ENCODE data around the gene ZNF488. TPM values are rescaled to one million over a fixed set of nuclear protein-coding genes. Genes with fewer than 3 reads are reported as not detected.

Gene ZNF488
- total and polyA plus RNA-seq, 10 donors: 0.02 to 0.26 (median 0.11) TPM; not detected in 6

GRCh38 chr10:47336387-47337134 is 47.5 kb downstream of the ZNF488 start:
- Histone ChIP-seq H3K4me1 (peaks cover 0 to 6% (median 2%) of the 10 kb centered on the region in 6 donors), H3K4me3 (no peak overlapping the region), H3K36me3 (no peaks in the 10 kb centered on the region), H3K9me3 (no peaks in the 10 kb centered on the region), H3K27ac (peak overlapping the region in 1 of 8 donors; percentile 35), H3K27me3 (replicated peaks in 1 of 7) (peaks cover 0 to 45% (median 0%) of the 10 kb centered on the region in 7 donors)
- intact Hi-C loops (cut with DNase I; ENCODE audit: low total_unique reads): no loop called here
- no peak for DNase-seq
- no peak for TF ChIP-seq POLR2AphosphoS5 (IDR thresholded peaks at IDR 0.05)
- TF ChIP-seq CTCF (IDR thresholded peaks at IDR 0.05 in 8 of 11, conservative IDR thresholded peaks at IDR 0.05 in 3 of 11): no peak
- no peak for TF ChIP-seq POLR2A (IDR thresholded peaks at IDR 0.05)
- WGBS, 5 donors: 68 to 92% (median 84%) methylated on average over 15 of the region's 15 CpGs

- H3K9me3 ChIP-seq: no peaks in the 10 kb centered on the region
- H3K27me3 ChIP-seq (replicated peaks in 1 of 7): peaks cover 0 to 38% (median 0%) of the 10 kb centered on the region in 7 donors
- no peaks in the 10 kb centered on the region for H3K36me3 ChIP-seq
- H3K4me3 ChIP-seq: no peak overlapping the region
- peak overlapping the region in 1 of 8 donors; percentile 35 for H3K27ac ChIP-seq
- TF ChIP-seq POLR2A (IDR thresholded peaks at IDR 0.05) (no peak), CTCF (IDR thresholded peaks at IDR 0.05 in 8 of 11, conservative IDR thresholded peaks at IDR 0.05 in 3 of 11) (no peak)
- intact Hi-C loops (cut with DNase I; ENCODE audit: low total_unique reads): no loop called here
- peaks cover 0 to 6% (median 2%) of the 10 kb centered on the region in 6 donors for H3K4me1 ChIP-seq
- WGBS, 5 donors: 74 to 95% (median 86%) methylated on average over 5 of the region's 5 CpGs
- no peak for DNase-seq
Measured at GRCh38 chr10:47335906-47336305, 48.2 kb downstream of the ZNF488 start.

- H3K4me3 ChIP-seq: no peak overlapping the region
- DNase-seq: peak; percentile 57
- intact Hi-C loops (cut with DNase I; ENCODE audit: low total_unique reads): no loop called here
- no peak for TF ChIP-seq POLR2AphosphoS5 (IDR thresholded peaks at IDR 0.05)
- H3K27ac ChIP-seq: no peak overlapping the region
- H3K36me3 ChIP-seq: no peaks in the 10 kb centered on the region
- peaks cover 0 to 27% (median 0%) of the 10 kb centered on the region in 7 donors for H3K27me3 ChIP-seq (replicated peaks in 1 of 7)
- H3K4me1 ChIP-seq: peaks cover 0 to 6% (median 0%) of the 10 kb centered on the region in 6 donors
- 78 to 89% (median 86%) methylated on average over 8 of the region's 8 CpGs for WGBS, 5 donors
- no peaks in the 10 kb centered on the region for H3K9me3 ChIP-seq
Measured at GRCh38 chr10:47334466-47335295, 49.4 kb downstream of the ZNF488 start.

GRCh38 chr10:47333532-47333931 is 50.6 kb downstream of the ZNF488 start:
- intact Hi-C loops (cut with DNase I; ENCODE audit: low total_unique reads): no loop called here
- Histone ChIP-seq H3K4me3 (no peak overlapping the region), H3K36me3 (no peaks in the 10 kb centered on the region), H3K27ac (no peak overlapping the region), H3K4me1 (peaks cover 0 to 6% (median 0%) of the 10 kb centered on the region in 6 donors), H3K27me3 (replicated peaks in 1 of 7) (peaks cover 0 to 22% (median 0%) of the 10 kb centered on the region in 7 donors), H3K9me3 (no peaks in the 10 kb centered on the region)
- WGBS, 5 donors: 82 to 93% (median 89%) methylated on average over 6 of the region's 6 CpGs
- no peak for DNase-seq
- no peak for TF ChIP-seq CTCF (IDR thresholded peaks at IDR 0.05 in 8 of 11, conservative IDR thresholded peaks at IDR 0.05 in 3 of 11)
- no peak for TF ChIP-seq POLR2A (IDR thresholded peaks at IDR 0.05)
- TF ChIP-seq POLR2AphosphoS5 (IDR thresholded peaks at IDR 0.05): no peak
